Measurements from ENCODE around the gene SNCG.
A peak's percentile ranks its signal among the peaks of the same experiment; 100 is the strongest.
"Not testable (repeated sequence)": the region's sequence is repeated elsewhere in the genome, so short reads cannot be mapped to it uniquely, and the experiment has no call there.

Gene SNCG

GRCh38 chr10:86944907-86945306, 13.5 kb upstream of the SNCG start:
- no peak for DNase-seq (ENCODE audit: low read depth)
- TF ChIP-seq CTCF (IDR thresholded peaks at IDR 0.05; ENCODE audit: low read depth, low read length, missing control alignments) = no peak
- in situ Hi-C loops (cut with HindIII; ENCODE audit: low sequenced_read_pairs) = no loop called here
- no peak overlapping the region for H3K4me3 ChIP-seq (ENCODE audit: low read depth, low read length)

GRCh38 chr10:86945361-86946212, 12.8 kb upstream of the SNCG start:
- peak; percentile 41 for TF ChIP-seq CTCF (IDR thresholded peaks at IDR 0.05; ENCODE audit: low read depth, low read length, missing control alignments)
- in situ Hi-C loops (cut with HindIII; ENCODE audit: low sequenced_read_pairs) = no loop called here
- DNase-seq (ENCODE audit: low read depth) = no peak
- H3K4me3 ChIP-seq (ENCODE audit: low read depth, low read length) = no peak overlapping the region

- H3K4me3 ChIP-seq (ENCODE audit: low read depth, low read length) = no peak overlapping the region
- no peak for TF ChIP-seq CTCF (IDR thresholded peaks at IDR 0.05; ENCODE audit: low read depth, low read length, missing control alignments)
- in situ Hi-C loops (cut with HindIII; ENCODE audit: low sequenced_read_pairs) = no loop called here
- no peak for DNase-seq (ENCODE audit: low read depth)
Measured at GRCh38 chr10:86946213-86947155, 11.9 kb upstream of the SNCG start.

- in situ Hi-C loops (cut with HindIII; ENCODE audit: low sequenced_read_pairs); DNase-seq (ENCODE audit: low read depth): not testable (repeated sequence)
Measured at GRCh38 chr10:86947806-86948205, 10.6 kb upstream of the SNCG start.

GRCh38 chr10:86950349-86950748, 8.1 kb upstream of the SNCG start:
- DNase-seq (ENCODE audit: low read depth) = no peak
- TF ChIP-seq CTCF (IDR thresholded peaks at IDR 0.05; ENCODE audit: low read depth, low read length, missing control alignments) = no peak
- no peak overlapping the region for H3K4me3 ChIP-seq (ENCODE audit: low read depth, low read length)
- in situ Hi-C loops (cut with HindIII; ENCODE audit: low sequenced_read_pairs) = no loop called here

More at GRCh38 chr10:86947806-86948205, 10.6 kb upstream of the SNCG start:
- not testable (repeated sequence) for H3K4me3 ChIP-seq (ENCODE audit: low read depth, low read length)

GRCh38 chr10:86951184-86951761, 7.1 kb upstream of the SNCG start:
- no peak for DNase-seq (ENCODE audit: low read depth)
- in situ Hi-C loops (cut with HindIII; ENCODE audit: low sequenced_read_pairs) = no loop called here
- no peak for TF ChIP-seq CTCF (IDR thresholded peaks at IDR 0.05; ENCODE audit: low read depth, low read length, missing control alignments)
- no peak overlapping the region for H3K4me3 ChIP-seq (ENCODE audit: low read depth, low read length)

Data from astrocyte of the cerebellum (primary cell).